ENCODE measurements around the gene OR6V1.

The OR6V1 gene, protein sequence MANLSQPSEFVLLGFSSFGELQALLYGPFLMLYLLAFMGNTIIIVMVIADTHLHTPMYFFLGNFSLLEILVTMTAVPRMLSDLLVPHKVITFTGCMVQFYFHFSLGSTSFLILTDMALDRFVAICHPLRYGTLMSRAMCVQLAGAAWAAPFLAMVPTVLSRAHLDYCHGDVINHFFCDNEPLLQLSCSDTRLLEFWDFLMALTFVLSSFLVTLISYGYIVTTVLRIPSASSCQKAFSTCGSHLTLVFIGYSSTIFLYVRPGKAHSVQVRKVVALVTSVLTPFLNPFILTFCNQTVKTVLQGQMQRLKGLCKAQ

DNA sequence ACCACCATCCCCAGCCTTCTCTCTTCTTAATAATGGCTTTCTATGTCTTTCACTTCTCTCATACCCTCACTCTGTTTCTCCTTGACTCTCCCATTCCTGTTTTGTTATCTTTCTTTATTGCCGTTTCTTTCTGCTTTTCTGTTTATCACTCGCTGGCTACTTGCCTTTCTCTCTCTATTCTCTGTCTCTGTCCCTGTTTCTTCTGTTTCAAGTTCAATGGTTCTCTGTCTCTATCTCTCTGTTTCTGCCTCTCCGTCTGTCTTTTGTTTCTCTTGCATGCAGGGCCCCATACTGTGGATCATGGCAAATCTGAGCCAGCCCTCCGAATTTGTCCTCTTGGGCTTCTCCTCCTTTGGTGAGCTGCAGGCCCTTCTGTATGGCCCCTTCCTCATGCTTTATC lies at the start of gene OR6V1:
Gene OR6V1, plus strand, starts transcription at position 301 of the 400 bp plus-strand sequence. Its CDS starts 0 bp downstream, at position 301.
- DNase-seq (ENCODE audit: low read depth in 3 of 3, low spot score in 1 of 3): no peak

DNA sequence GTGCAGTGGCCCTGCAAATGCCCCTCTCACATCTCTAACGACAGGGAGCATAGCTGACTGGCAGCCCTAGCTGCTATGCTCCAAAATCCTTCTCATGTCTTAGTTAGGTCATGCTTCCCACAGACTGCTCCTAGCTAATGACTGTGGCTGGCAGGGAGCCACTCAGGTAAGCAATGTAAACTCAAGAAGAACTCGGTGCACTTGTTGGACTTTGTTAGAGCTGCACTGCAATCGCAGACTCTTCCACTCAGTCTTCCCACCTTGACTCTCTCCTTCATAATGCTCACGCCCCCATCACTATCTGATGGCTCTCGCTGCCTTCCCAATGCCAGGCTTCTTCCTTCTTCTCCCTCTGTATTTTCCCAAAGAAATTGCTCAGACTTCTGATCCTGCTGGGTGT lies 49.2 kb upstream of the OR6V1 start:
- DNase-seq (ENCODE audit: low read depth in 3 of 3, low spot score in 1 of 3): no peak

DNA sequence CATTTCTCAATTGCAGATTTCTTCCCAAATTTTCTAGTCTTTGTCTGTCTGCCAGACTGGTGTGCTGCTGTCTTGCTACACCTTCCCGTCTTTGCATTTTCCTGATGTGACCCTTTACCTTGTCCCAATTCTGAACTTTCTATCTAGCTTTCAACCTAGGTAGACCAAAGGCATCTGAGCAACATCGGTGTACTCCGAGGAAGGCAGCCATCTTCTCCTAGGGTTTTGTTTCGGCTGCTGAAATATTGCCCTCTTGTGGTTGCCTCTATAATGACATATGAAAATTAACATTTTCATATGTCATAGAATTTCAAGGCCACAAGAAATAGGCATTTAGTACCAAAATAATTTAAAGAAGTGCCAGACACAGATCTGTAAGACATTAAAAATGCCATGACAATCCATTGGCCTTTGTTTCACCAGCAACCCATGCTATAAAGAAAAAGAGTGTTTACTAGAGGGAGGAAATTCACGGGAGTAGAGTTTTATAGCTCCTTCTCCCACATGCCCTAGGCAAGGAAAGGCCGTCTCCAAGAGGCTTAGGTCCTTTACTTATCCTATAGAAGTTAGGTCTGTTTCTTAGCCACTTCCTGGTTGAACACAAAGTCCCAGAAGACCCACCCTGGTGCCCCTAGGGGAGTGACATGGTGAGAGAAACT lies 48.6 kb upstream of the OR6V1 start:
- DNase-seq (ENCODE audit: low read depth in 3 of 3, low spot score in 1 of 3): no peak

DNA sequence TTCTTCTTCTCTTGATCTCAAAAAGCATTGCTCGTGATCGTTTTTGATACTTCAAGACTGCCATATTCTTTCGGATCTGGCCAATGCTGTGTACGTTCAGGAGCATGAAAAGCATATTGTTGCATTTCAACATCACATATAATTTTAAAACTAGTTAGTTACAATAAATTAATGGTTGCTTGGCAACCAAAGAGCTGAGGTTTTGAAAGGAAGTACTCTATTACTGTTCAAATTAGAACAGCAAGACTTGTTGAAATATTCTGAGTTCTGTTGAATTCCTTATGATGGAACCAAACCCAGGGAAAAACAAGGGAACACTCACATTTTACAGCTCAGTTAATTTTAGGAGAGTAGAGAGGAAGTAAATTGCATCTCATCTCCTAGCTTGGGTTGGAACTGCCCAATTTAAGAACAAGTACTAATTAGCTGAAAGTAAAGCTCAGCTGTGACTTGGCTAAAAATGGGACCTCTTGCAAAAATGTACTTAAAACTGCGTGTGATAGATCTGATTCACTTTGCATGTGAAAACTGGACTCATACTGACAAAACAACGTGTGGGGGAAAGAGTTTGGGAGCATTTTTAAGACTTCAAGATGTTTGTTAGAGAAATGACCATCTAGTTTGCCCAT lies 46.4 kb upstream of the OR6V1 start:
- DNase-seq (ENCODE audit: low read depth in 3 of 3, low spot score in 1 of 3): no peak

DNA sequence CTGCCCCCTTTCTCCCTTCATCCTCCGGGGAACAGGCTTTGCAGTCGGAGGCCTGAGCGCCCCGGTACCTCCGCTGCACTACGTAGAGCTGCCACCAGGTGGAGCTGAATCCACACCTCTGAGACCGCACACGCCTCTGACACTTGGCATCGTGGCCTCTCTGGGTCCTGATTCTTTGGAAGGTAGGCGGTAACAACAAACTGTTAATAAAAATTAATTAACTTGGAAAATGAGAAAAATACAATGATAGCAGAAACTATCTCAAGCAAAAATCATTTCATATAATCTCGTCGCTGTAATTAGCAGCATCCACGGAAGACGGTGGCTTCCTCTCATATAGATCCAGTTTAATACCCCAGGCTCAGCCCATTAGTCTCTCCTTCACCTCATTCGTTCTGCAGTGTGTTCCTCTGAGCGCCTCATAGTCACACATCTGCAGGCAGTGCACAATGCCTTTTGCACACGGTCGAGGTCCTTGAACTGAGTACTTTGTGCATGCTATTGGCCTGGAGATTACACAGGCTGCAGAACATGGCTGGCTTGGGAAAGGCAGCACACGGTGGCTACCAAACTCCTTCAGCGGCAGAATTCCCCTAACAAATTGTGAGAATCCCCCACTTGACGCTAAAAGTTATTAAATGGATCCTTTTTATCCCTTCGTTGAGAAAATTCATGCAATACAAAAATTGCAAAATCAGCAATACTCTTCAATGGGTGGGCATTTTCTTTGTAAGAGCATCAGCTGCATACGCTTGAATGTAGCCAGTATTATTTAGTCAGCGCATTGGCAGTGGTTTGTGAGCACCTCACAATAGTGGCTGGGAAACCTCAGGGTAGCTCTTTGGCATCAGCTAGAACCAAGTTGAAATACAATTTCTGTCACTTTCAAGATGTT lies 43.9 kb upstream of the OR6V1 start:
- peak; percentile 38 to 82 (median 63) for DNase-seq (ENCODE audit: low read depth in 3 of 3, low spot score in 1 of 3)

DNA sequence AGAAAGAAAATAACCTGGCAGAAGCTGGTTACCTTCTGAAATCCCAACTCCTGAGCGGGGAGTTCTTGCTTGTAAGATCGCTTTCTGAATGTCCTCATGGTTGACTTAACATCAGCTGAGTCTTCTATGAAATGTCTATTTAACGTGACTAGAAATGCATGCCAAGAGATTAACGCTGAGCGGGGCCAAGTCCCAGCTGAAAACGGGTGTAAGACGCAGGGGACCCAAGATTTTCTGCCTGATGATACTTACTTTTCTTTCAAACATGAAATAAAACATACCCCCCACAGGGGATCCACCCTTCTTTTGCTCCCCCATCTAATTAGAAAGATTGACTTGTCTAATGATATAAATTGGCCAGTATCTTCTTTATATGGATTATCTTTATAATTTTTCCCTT lies 40.1 kb upstream of the OR6V1 start:
- DNase-seq (ENCODE audit: low read depth in 3 of 3, low spot score in 1 of 3): no peak

DNA sequence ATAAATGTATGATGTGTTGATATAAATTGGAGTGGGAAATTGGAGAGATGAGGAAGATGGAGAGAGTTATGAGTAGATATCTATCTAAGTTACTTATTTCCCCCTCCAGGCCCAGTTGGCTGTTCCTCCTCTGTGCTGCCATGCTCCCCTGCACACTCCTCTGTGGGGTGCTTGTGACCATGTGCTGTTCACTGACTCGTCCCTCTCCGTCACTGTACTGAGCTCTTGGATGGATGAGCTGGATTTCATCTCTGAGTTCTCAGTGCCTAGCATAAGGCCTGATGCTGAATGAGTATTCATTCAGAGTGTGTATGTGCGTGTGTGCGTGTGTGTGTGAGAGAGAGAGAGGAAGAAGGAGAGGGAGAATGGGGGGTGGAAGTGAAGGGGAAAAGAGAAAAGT lies 39.7 kb upstream of the OR6V1 start:
- DNase-seq (ENCODE audit: low read depth in 3 of 3, low spot score in 1 of 3): no peak

DNA sequence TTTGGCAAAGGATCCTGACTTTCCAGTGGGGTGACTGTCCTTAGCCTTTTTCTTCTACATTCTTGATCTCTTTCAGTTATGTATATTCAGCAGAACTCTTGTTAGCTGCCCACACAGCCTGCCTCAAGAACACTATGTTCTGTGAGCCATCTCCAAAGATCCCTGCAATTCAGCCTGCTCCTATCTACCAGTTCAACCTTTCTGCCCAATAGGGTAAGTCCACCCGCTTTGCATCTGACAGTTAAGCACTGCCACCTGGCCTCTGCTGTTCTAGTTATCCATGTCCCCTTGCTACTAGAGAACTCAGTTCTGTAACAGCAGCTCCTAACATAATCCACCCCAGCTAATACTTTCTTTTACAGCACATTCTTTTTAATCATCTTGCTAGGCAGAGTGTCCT lies 38.7 kb upstream of the OR6V1 start:
- no peak for DNase-seq (ENCODE audit: low read depth in 3 of 3, low spot score in 1 of 3)

DNA sequence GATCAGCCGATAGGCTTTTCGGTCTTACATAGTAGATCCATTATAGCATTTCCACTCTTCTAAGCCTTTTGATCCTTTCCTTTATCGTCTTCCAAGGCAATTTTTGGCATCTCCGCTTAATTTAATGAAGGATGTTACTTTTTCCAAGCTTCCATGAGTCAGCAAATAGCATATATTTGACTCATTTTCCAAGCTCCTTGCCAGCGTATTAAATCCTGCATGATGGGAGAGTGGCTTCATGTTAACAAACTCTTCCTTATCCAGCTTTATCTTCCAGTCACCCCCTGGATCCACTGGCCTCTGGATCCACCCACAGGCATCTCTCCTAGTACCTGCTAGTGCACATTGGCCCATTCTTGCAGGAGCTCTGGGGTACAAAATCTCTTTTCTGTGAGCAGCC lies 38.2 kb upstream of the OR6V1 start:
- DNase-seq (ENCODE audit: low read depth in 3 of 3, low spot score in 1 of 3): no peak

DNA sequence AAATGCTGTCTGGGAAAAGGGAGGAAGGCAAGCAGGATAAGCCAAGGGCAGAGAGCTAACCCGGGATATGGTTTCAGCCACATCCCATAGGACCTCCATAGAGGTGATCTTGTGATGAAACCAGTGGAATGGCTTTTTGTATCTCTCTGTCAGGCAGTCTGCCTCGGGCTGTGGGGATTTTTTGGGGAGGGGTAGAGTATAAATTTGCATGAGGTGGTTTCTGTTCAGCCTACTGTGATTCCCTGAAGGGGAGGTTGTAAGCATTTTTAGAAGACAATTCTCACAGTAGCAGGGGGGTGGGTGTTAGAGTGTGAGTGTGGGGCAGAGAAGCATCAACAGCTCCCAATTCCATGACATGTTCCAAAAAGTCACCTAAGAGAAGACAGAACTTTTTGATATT lies 37.1 kb upstream of the OR6V1 start:
- no peak for DNase-seq (ENCODE audit: low read depth in 3 of 3, low spot score in 1 of 3)

DNA sequence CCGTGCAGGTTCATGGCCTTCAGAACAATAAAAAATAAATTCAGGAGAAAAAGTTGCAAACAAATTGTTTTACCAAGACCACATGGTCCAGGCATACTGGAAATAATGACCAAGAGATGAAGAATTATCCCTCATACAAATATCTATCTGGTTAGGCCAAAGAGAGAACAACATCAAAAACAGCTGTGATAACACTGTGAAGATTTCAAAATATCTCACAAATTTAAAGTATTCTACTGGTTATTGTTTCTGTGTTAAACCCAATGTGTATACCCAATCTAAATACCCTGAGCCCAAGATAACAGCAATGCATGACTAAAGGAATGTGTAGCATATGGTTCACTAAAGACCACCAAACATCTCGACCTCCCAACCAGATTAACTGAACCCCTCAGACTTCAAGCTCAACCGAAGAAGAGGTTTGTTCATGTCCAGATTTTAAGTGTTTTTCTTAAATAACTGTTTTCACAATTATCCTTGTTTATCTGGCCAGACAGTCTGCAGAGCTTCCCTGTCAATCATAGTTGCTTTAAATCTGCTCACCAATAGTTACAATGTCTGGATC lies 36.1 kb upstream of the OR6V1 start:
- no peak for DNase-seq (ENCODE audit: low read depth in 3 of 3, low spot score in 1 of 3)

DNA sequence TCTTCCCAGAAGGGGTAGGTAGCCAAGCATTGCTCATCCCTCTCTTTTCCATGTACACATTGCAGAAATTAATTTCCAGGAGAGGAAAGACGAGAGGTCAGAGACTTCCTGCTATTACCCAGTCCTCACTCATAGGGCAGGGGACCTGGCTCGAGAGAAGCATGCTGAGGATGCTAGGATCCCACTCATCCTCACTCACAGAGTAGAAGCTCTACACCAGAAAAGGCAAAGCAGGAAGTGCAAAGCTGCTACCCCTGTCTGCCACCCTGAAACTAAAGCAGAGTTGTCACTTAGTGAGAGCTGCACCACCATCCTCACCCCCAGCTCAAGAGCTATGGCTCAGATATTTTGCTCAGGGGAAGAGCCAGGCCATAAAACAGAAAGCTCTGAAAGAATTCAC lies 35.1 kb upstream of the OR6V1 start:
- DNase-seq (ENCODE audit: low read depth in 3 of 3, low spot score in 1 of 3): no peak

DNA sequence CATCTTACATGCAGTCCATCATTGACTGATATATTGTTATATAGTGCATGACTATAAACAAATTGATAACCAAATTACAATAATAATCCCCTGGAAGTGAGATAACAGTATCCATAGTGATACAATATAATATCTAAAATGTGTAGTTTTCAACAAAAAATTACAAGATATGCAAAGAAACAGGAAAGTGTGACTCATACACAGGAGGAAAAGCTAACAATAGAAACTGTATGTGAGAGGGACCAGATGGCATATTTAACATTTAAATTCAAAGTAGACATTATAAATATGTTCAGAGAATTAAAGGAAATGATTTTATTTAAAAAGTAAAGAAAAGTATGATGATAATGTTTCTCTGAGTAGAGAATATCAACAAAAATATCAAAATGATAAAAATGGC lies 33.2 kb upstream of the OR6V1 start:
- DNase-seq (ENCODE audit: low read depth in 3 of 3, low spot score in 1 of 3): no peak

DNA sequence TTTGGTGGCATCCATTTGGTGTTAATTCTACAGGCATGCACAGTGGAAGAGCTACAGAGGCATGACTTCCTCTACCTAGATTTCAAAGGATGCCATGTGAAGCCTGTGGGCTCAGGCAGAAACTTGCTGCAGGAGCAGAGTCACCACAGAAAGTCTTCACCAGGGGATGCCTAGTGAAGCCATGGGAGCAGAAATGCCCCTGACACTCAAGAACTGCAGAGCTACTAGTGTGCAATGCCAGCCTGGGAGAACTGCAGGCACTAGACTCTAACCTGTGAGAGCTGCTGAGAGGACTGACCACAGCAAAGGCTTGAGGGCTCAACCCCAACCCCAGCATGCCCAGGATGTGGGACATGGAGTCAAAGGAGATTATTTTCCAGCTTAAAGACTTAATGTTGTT lies 29.1 kb upstream of the OR6V1 start:
- no peak for DNase-seq (ENCODE audit: low read depth in 3 of 3, low spot score in 1 of 3)

DNA sequence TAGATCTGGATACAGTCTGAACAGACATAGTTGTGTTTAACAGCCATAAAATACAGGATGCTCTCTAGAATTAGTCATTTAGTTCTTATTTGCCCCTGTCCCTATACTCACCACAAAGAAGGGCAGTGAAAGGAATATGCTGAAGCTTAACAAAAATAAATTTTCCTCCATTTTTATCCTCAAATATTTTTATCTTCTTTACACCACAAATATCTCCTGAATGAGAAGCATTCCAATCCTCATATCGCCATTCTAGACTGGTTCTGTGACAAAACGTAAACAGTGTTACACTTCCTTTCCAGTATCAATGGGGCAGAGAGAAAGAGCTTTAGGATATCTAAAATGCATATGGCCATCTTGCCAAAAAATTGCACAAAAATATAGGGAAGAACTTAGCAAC lies 26.8 kb upstream of the OR6V1 start:
- no peak for DNase-seq (ENCODE audit: low read depth in 3 of 3, low spot score in 1 of 3)

DNA sequence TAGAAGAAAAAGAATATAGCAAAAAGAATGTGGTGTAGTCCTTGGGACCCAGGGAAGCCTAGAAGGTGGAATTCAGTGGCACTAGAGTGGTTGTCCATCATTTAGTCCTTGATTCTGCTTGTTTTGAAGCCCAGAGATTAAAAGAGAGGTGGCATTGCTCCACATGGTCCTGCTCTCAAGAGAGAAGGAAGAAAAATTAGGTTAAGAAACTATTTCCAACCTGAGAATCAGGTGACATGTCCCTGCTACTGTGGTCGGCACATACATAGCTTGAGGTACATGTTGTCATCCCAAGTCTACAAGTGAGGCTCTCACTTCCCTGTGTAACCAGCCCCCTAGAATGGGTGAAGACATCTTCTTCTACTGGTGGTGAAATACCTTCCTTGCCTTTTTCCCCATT lies 25.1 kb upstream of the OR6V1 start, which contains the start of gene OR9A2:
Gene OR9A2, minus strand, starts transcription at position 101 of the 400 bp plus-strand sequence. Its CDS starts 0 bp downstream, at position 101.
- DNase-seq (ENCODE audit: low read depth in 3 of 3, low spot score in 1 of 3): no peak

DNA sequence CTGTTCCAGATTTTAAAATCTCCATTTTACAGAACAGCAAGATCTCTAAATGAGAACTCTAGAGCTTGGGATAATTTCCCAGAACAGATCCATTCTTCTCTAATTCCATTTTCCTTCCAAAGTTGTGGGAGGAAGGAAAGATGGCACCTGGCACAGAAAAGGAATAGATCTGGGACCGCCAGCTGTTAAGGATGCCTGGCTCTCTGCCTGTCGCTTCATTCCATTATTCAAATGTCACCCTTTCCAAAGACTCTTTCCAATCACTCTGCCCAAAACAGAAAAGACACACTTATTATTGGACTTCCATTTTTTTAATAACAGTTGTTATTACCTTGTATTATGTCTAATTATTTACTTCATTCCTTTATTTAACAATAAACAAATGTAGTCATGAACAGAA lies 24.5 kb upstream of the OR6V1 start:
- DNase-seq (ENCODE audit: low read depth in 3 of 3, low spot score in 1 of 3): no peak

DNA sequence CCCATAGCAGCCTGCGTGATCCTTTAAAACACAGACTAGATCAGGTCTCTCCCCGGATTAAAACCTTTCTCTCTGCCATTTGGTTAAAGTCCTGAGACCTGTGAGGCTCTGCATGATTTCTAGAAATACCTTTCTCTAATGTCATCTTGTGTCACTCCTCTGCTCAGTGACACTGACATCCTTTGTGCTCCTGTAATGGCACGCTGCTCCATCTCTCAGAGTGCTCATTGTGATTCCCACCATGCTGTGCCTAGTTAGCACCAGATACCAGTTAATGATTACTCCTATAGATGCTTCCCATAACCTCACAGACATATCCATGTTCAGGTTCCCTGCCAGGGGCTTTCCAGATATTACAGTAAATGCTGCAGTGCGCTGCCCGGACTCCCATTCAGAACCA lies 13.5 kb upstream of the OR6V1 start:
- no peak for DNase-seq (ENCODE audit: low read depth in 3 of 3, low spot score in 1 of 3)

DNA sequence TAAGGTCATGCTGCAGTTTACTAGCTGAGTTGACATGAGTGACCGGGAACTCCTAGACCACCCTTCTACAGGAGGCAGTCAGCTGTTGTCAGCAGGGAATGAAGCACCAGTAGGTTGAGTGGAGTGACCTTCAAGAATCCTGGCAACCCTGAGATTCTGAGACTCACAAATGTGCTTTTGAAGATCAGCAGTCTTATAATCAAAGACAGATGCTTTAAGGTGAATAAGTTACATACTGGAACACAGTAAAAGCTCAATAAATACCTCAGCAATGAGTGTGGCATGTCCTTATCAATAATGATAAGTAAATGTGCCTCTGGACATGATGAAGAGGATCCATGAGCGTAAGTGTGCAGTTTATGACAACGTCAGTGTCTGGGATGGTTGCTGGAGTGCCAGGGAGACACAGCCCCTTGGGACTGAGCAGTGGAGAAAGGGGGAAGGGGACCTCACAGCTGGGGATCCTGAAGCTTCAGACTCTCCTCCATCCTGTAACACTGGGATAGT lies 11.9 kb upstream of the OR6V1 start:
- no peak for DNase-seq (ENCODE audit: low read depth in 3 of 3, low spot score in 1 of 3)

DNA sequence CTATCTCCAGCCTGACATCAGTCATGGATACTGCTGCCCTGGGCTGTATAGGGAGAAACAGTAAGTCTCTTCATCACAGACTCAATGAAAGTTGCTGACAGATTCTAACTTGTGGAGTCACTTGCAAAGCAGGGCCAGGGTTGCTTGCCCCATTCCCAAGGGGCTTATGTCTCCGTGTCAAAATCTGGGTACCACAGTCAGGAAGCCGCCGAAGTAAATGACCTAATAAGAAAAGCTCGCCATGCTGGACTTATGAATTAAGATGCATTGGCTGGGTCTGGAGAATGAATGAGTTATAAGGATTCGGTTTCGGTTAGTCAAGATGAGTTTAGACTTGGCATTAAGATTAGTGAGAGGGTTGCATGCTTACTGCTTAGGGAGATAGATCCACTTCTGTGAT lies 10.8 kb upstream of the OR6V1 start:
- no peak for DNase-seq (ENCODE audit: low read depth in 3 of 3, low spot score in 1 of 3)
